ENCODE results near the gene NAPA. TPM values are rescaled to one million over a fixed set of nuclear protein-coding genes. Genes with fewer than 3 reads are reported as not detected.

Gene NAPA
- total and polyA plus RNA-seq, 9 donors: 33.5 to 100 (median 93.2) TPM

GRCh38 chr19:47494729-47495128 is 20.1 kb downstream of the NAPA start:
- H3K27ac ChIP-seq (ENCODE audit: low read length): peak overlapping the region; percentile 55
- H3K4me1 ChIP-seq (ENCODE audit: control insufficient read depth, insufficient read depth, low read length): peaks cover 86% of the 10 kb centered on the region
- H3K9me3 ChIP-seq (replicated peaks; ENCODE audit: control insufficient read depth, low read depth, low read length): no peaks in the 10 kb centered on the region
- DNase-seq: peak; percentile 84
- no peak overlapping the region for H3K4me3 ChIP-seq (ENCODE audit: low read length)
- WGBS (ENCODE audit: insufficient coverage): 51% methylated on average over 6 of the region's 9 CpGs
- peaks cover 78% of the 10 kb centered on the region for H3K36me3 ChIP-seq (ENCODE audit: control insufficient read depth, insufficient read depth, low read length)
- H3K27me3 ChIP-seq (ENCODE audit: control insufficient read depth, insufficient read depth, low read length): no peaks in the 10 kb centered on the region

GRCh38 chr19:47494211-47494547 is 20.7 kb downstream of the NAPA start:
- Histone ChIP-seq H3K4me1 (ENCODE audit: control insufficient read depth, insufficient read depth, low read length) (peaks cover 81% of the 10 kb centered on the region), H3K9me3 (replicated peaks; ENCODE audit: control insufficient read depth, low read depth, low read length) (no peaks in the 10 kb centered on the region), H3K4me3 (ENCODE audit: low read length) (no peak overlapping the region), H3K36me3 (ENCODE audit: control insufficient read depth, insufficient read depth, low read length) (peaks cover 78% of the 10 kb centered on the region), H3K27ac (ENCODE audit: low read length) (peak overlapping the region; percentile 59), H3K27me3 (ENCODE audit: control insufficient read depth, insufficient read depth, low read length) (no peaks in the 10 kb centered on the region)
- no peak for DNase-seq
- 80% methylated on average over 5 of the region's 5 CpGs for WGBS (ENCODE audit: insufficient coverage)

GRCh38 chr19:47493378-47494210 is 21.3 kb downstream of the NAPA start:
- H3K4me1 ChIP-seq (ENCODE audit: control insufficient read depth, insufficient read depth, low read length): peaks cover 75% of the 10 kb centered on the region
- DNase-seq: no peak
- peak overlapping the region; percentile 59 for H3K27ac ChIP-seq (ENCODE audit: low read length)
- 83% methylated on average over 8 of the region's 18 CpGs for WGBS (ENCODE audit: insufficient coverage)
- peaks cover 77% of the 10 kb centered on the region for H3K36me3 ChIP-seq (ENCODE audit: control insufficient read depth, insufficient read depth, low read length)
- H3K9me3 ChIP-seq (replicated peaks; ENCODE audit: control insufficient read depth, low read depth, low read length): no peaks in the 10 kb centered on the region
- no peaks in the 10 kb centered on the region for H3K27me3 ChIP-seq (ENCODE audit: control insufficient read depth, insufficient read depth, low read length)
- H3K4me3 ChIP-seq (ENCODE audit: low read length): no peak overlapping the region

GRCh38 chr19:47492571-47493377 is 22.1 kb downstream of the NAPA start:
- H3K4me3 ChIP-seq (ENCODE audit: low read length): no peak overlapping the region
- H3K27me3 ChIP-seq (ENCODE audit: control insufficient read depth, insufficient read depth, low read length): no peaks in the 10 kb centered on the region
- peaks cover 70% of the 10 kb centered on the region for H3K4me1 ChIP-seq (ENCODE audit: control insufficient read depth, insufficient read depth, low read length)
- no peaks in the 10 kb centered on the region for H3K9me3 ChIP-seq (replicated peaks; ENCODE audit: control insufficient read depth, low read depth, low read length)
- H3K36me3 ChIP-seq (ENCODE audit: control insufficient read depth, insufficient read depth, low read length): peaks cover 77% of the 10 kb centered on the region
- no peak for DNase-seq
- peak overlapping the region; percentile 47 for H3K27ac ChIP-seq (ENCODE audit: low read length)
- WGBS (ENCODE audit: insufficient coverage): 59% methylated on average over 15 of the region's 23 CpGs

DNA sequence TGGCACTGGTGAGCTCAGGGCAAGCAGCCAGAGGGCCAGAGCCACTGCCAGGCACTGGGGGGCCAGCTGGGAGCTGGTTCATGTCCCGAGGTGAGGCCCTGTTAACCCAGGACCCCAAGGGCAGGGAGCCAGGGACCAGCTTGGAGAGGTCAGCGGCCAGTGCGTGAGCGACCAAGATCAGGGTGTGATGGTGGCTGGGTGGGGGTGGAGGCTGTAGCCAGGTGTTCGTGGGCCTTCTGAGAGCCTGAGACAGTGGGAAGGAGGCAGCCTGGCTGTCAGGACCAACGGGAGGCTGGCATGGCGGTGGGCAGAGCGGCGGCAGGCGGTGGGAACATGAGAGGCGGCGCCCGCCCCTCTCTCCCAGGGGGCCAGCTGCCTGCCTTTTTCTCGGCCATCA is 22.7 kb downstream of the NAPA start:
- 82% methylated on average over 14 of the region's 14 CpGs for whole genome bisulfite sequencing (ENCODE audit: insufficient coverage)
- no peak for DNase-seq
- no peak overlapping the region for H3K27ac ChIP-seq (ENCODE audit: low read length)
- no peaks in the 10 kb centered on the region for H3K27me3 ChIP-seq (ENCODE audit: control insufficient read depth, insufficient read depth, low read length)
- peaks cover 70% of the 10 kb centered on the region for H3K4me1 ChIP-seq (ENCODE audit: control insufficient read depth, insufficient read depth, low read length)
- no peak overlapping the region for H3K4me3 ChIP-seq (ENCODE audit: low read length)
- H3K9me3 ChIP-seq (replicated peaks; ENCODE audit: control insufficient read depth, low read depth, low read length): no peaks in the 10 kb centered on the region
- H3K36me3 ChIP-seq (ENCODE audit: control insufficient read depth, insufficient read depth, low read length): peaks cover 77% of the 10 kb centered on the region

DNA sequence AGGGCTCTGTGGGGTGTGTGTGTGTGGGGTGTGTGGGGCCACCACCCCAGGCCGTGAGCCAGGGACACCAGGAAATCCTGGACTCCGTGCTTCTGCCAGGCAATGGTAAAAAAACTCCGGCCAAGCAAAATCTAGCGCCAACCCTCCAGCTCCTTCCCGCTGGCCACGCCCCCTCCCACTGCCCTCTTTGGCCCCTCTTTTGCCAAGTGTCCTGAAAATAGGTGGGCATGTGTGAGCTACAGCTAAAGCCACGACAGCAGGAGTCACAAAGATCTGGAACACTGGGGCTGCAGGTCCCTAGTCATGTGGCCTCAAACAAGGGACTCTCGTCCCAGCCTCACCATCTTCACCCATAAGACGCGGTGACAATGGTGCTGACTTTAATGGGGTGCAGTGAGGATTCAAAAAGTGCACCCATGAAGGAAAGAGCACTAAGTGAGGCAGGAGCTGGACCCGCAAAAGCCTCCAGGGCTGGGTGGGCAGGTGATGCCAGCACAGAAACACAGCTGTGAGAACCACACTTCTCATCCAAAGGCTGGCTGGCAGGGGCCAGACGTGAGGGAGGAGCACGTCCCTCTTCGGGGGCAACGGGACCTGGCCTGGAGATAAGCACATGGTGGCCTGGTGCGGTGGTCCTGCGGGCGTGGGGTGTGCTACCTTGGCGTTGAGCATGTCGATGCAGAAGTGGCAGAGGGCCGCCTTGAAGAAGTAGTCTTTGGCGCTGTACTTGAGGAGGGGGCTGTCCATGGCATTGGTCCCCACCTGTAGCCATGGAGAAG is 23.3 kb downstream of the NAPA start:
- Histone ChIP-seq H3K27me3 (ENCODE audit: control insufficient read depth, insufficient read depth, low read length) (no peaks in the 10 kb centered on the region), H3K27ac (ENCODE audit: low read length) (no peak overlapping the region), H3K36me3 (ENCODE audit: control insufficient read depth, insufficient read depth, low read length) (peaks cover 76% of the 10 kb centered on the region), H3K4me3 (ENCODE audit: low read length) (no peak overlapping the region), H3K4me1 (ENCODE audit: control insufficient read depth, insufficient read depth, low read length) (peaks cover 71% of the 10 kb centered on the region), H3K9me3 (replicated peaks; ENCODE audit: control insufficient read depth, low read depth, low read length) (no peaks in the 10 kb centered on the region)
- 98% methylated on average over 16 of the region's 22 CpGs for WGBS (ENCODE audit: insufficient coverage)
- no peak for DNase-seq

GRCh38 chr19:47490847-47491246 is 24.0 kb downstream of the NAPA start:
- Histone ChIP-seq H3K4me1 (ENCODE audit: control insufficient read depth, insufficient read depth, low read length) (peaks cover 72% of the 10 kb centered on the region), H3K9me3 (replicated peaks; ENCODE audit: control insufficient read depth, low read depth, low read length) (no peaks in the 10 kb centered on the region), H3K36me3 (ENCODE audit: control insufficient read depth, insufficient read depth, low read length) (peaks cover 70% of the 10 kb centered on the region), H3K27ac (ENCODE audit: low read length) (no peak overlapping the region), H3K4me3 (ENCODE audit: low read length) (no peak overlapping the region), H3K27me3 (ENCODE audit: control insufficient read depth, insufficient read depth, low read length) (no peaks in the 10 kb centered on the region)
- DNase-seq: no peak
- 83% methylated on average over 1 of the region's 3 CpGs for WGBS (ENCODE audit: insufficient coverage)

- peaks cover 72% of the 10 kb centered on the region for H3K4me1 ChIP-seq (ENCODE audit: control insufficient read depth, insufficient read depth, low read length)
- no peak overlapping the region for H3K27ac ChIP-seq (ENCODE audit: low read length)
- H3K36me3 ChIP-seq (ENCODE audit: control insufficient read depth, insufficient read depth, low read length): peaks cover 70% of the 10 kb centered on the region
- WGBS (ENCODE audit: insufficient coverage): 74% methylated on average over 6 of the region's 7 CpGs
- no peaks in the 10 kb centered on the region for H3K27me3 ChIP-seq (ENCODE audit: control insufficient read depth, insufficient read depth, low read length)
- no peak for DNase-seq
- H3K9me3 ChIP-seq (replicated peaks; ENCODE audit: control insufficient read depth, low read depth, low read length): no peaks in the 10 kb centered on the region
- H3K4me3 ChIP-seq (ENCODE audit: low read length): no peak overlapping the region
Measured at GRCh38 chr19:47490031-47490430, 24.8 kb downstream of the NAPA start.

DNA sequence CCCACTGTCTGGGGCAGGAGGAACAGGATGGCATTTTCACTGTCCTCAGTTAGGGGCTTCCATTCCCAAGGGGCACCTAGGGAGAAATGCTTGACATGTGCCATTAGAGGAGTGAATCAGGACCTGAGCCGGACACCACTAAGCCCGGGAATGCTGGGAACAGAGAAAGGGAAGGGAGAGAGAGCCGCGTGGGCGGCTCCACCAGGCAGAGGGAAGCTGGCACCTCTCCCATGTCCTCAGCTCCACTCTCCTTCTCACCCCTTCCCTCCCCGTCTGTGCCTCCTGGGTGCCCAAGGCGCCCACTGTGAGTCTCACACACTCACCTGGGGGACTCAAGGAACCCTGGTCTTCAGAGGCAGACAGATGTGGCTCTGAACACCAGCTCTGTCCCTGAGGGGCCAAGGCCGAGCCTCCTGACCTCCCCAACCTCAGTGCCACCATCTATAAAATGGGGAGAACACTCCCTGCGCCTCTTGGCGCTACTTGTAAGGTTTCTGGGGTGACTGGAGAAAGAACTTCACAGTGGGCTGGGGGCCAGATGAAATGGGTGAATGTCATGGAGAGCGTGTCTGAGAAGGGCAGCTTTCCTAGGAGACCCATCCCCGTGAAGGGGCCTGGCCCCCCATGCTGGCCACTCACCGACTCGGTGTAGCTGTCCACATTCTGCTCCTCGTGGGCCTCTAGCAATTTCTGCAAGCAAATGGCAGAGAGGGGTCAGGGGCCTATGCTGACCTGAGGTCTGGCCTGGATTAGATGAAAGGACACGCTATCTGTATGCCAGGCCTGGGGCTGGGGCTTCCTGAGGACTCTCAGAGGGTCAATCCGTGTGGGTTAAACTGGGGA is 25.6 kb downstream of the NAPA start:
- H3K36me3 ChIP-seq (ENCODE audit: control insufficient read depth, insufficient read depth, low read length): peaks cover 68% of the 10 kb centered on the region
- no peaks in the 10 kb centered on the region for H3K9me3 ChIP-seq (replicated peaks; ENCODE audit: control insufficient read depth, low read depth, low read length)
- no peak for DNase-seq
- 76% methylated on average over 7 of the region's 17 CpGs for WGBS (ENCODE audit: insufficient coverage)
- H3K4me3 ChIP-seq (ENCODE audit: low read length): no peak overlapping the region
- H3K27ac ChIP-seq (ENCODE audit: low read length): no peak overlapping the region
- no peaks in the 10 kb centered on the region for H3K27me3 ChIP-seq (ENCODE audit: control insufficient read depth, insufficient read depth, low read length)
- H3K4me1 ChIP-seq (ENCODE audit: control insufficient read depth, insufficient read depth, low read length): peaks cover 72% of the 10 kb centered on the region
